ENCODE measurements around the gene PLEKHM2. TPM values are rescaled to one million over a fixed set of nuclear protein-coding genes. Genes with fewer than 3 reads are reported as not detected.

Gene PLEKHM2
- total RNA-seq, 1 donor from 2014 or later: 70.4 TPM

DNA sequence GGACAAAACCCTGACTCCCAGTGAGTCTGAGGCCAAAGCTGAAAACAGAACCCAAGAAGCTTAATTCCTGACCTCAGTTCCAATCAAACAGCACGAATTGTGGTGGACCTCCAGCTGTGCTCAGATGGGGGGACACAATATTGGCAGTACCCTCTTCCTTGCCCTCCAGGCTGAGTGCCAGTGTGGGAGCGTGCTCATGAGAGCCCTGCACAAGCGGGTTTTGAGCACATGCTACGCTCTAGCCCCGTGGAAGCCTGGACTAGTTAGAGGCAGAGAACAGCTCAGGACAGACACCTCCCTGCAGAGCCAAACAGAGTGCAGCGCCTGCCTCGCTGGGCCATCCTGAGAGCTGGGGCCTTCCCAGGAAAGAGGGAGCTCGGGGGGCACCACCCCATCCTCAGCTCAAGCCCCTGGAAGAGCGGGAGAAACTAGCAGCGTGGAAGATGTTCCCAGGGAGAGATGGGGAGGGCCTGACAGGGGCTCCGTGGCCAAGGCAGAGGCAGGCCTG is 49.2 kb downstream of the PLEKHM2 start:
- TF ChIP-seq, protein P1, sequence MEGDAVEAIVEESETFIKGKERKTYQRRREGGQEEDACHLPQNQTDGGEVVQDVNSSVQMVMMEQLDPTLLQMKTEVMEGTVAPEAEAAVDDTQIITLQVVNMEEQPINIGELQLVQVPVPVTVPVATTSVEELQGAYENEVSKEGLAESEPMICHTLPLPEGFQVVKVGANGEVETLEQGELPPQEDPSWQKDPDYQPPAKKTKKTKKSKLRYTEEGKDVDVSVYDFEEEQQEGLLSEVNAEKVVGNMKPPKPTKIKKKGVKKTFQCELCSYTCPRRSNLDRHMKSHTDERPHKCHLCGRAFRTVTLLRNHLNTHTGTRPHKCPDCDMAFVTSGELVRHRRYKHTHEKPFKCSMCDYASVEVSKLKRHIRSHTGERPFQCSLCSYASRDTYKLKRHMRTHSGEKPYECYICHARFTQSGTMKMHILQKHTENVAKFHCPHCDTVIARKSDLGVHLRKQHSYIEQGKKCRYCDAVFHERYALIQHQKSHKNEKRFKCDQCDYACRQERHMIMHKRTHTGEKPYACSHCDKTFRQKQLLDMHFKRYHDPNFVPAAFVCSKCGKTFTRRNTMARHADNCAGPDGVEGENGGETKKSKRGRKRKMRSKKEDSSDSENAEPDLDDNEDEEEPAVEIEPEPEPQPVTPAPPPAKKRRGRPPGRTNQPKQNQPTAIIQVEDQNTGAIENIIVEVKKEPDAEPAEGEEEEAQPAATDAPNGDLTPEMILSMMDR (IDR thresholded peaks at IDR 0.05; ENCODE audit: unreplicated experiment): no peak
- peaks cover 6% of the 10 kb centered on the region for H3K4me1 Mint-ChIP-seq (ENCODE audit: low read depth)
- H3K27ac Mint-ChIP-seq: no peak overlapping the region
- no peaks in the 10 kb centered on the region for H3K9me3 Mint-ChIP-seq (ENCODE audit: low read depth)
- H3K4me3 Mint-ChIP-seq (ENCODE audit: low read depth): no peak overlapping the region
- DNase-seq (ENCODE audit: low spot score, unreplicated experiment): no peak
- no peaks in the 10 kb centered on the region for H3K27me3 Mint-ChIP-seq
- peaks cover 6% of the 10 kb centered on the region for H3K36me3 Mint-ChIP-seq (ENCODE audit: insufficient read depth)

DNA sequence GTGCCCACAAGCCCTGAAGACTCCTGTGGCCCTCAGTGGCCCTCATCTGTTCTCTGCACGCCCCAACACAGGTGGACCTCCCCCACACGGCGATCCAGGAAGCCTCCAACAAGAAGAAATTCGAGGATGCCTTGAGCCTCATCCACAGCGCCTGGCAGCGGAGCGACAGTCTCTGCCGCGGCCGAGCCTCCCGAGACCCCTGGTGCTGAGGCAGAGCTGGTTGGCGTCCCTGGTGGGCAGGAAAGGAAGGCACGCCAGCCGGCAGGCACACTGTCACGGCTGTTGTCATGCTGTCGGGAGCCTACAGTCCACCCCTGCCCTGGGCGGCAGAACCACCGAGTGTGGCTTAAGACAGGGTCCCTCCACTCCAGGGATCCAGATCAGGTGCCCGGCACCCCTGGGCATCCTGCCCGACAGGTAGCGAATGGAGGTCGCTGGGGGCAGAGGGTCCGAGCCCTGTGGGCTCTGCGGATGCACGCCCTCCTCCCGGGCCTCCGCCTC is 49.7 kb downstream of the PLEKHM2 start:
- peaks cover 6% of the 10 kb centered on the region for H3K36me3 Mint-ChIP-seq (ENCODE audit: insufficient read depth)
- H3K4me3 Mint-ChIP-seq (ENCODE audit: low read depth): no peak overlapping the region
- no peak for DNase-seq (ENCODE audit: low spot score, unreplicated experiment)
- peaks cover 10% of the 10 kb centered on the region for H3K4me1 Mint-ChIP-seq (ENCODE audit: low read depth)
- no peaks in the 10 kb centered on the region for H3K27me3 Mint-ChIP-seq
- TF ChIP-seq, protein P1 (IDR thresholded peaks at IDR 0.05; ENCODE audit: unreplicated experiment): no peak
- no peak overlapping the region for H3K27ac Mint-ChIP-seq
- H3K9me3 Mint-ChIP-seq (ENCODE audit: low read depth): no peaks in the 10 kb centered on the region

DNA sequence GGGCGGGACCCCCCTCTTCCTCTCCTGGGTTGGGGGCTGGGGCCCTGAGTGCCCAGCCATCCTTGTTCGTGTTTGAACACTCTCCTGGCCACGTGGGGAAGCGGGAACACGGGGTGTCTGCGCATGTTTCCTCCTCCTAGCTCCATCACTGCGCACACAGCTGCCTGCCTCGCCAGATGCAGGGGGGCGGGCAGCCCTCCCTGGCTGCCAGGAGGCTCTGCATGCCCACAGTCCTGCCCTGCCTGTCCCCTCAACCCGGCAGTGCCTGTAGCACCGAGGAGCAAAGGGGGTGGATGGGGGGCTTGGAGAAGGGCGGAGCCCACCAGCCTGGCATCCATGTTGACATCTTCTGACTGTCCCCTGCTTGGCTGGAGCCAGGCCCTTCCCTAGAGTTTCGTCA is 50.2 kb downstream of the PLEKHM2 start:
- Mint-ChIP-seq H3K9me3 (ENCODE audit: low read depth) (no peaks in the 10 kb centered on the region), H3K27me3 (no peaks in the 10 kb centered on the region), H3K27ac (peak overlapping the region; percentile 82), H3K36me3 (ENCODE audit: insufficient read depth) (peaks cover 6% of the 10 kb centered on the region), H3K4me3 (ENCODE audit: low read depth) (no peak overlapping the region), H3K4me1 (ENCODE audit: low read depth) (peaks cover 11% of the 10 kb centered on the region)
- TF ChIP-seq, protein P1 (IDR thresholded peaks at IDR 0.05; ENCODE audit: unreplicated experiment): no peak
- no peak for DNase-seq (ENCODE audit: low spot score, unreplicated experiment)

DNA sequence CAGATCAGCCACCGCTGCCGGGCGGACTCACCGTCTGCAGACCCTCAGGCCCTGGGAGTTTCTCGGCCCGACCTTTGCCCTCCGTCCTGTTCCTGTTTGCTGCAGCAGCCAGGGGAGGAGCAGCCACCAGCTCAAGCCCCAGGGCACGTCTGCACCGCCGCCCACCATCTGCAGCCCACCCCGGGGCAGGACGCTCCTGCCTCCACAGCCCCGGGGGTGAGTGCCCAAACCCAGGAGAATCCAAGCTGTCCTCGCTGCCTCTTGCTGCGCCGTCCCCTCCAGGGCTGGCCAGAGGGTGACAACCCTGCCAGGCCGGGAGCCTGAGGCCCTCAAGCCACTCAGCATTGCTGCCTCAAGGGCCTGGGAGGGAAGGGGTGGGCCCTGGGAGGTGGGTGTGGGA is 50.8 kb downstream of the PLEKHM2 start:
- Mint-ChIP-seq H3K4me1 (ENCODE audit: low read depth) (peaks cover 11% of the 10 kb centered on the region), H3K27ac (no peak overlapping the region)

DNA sequence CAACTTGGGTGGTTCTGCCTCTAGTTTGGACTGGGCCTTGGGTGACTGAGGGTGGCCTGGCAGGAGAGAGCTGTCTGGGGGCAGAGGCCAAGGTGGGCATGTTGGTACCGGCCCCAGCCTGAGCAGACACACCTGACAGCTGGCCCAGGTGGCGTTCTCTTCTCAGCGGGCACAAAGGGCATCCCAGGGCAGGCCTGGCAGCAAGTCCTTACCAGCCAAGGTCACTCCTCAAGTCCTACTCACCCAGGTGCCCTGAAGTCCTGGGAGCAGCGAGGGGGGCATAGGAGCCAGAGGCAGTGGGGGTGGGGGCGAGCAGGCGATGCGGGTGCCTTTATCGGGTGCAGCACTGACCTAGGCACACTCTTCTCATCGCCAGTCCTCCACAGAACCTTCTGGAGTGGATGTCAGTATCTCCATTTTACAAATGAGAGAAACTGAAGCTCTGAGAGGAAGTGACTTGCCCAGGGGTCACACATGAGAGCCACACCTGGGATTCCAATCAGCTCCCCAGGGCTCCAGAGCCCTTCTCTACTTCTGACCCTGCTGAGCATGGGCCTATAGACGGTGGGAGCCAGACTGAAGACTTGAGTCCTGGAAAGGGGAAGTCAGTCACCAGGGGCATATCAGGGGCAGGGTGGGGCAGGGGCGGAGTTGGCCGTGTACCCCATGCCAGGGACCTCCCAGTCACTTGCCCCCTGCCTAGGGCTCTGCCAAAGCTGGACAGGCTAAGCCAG is 51.4 kb downstream of the PLEKHM2 start:
- Mint-ChIP-seq H3K4me1 (ENCODE audit: low read depth) (peaks cover 11% of the 10 kb centered on the region), H3K27ac (no peak overlapping the region), H3K27me3 (no peaks in the 10 kb centered on the region), H3K36me3 (ENCODE audit: insufficient read depth) (peaks cover 6% of the 10 kb centered on the region), H3K9me3 (ENCODE audit: low read depth) (no peaks in the 10 kb centered on the region), H3K4me3 (ENCODE audit: low read depth) (no peak overlapping the region)
- TF ChIP-seq, protein P1 (IDR thresholded peaks at IDR 0.05; ENCODE audit: unreplicated experiment): no peak
- DNase-seq (ENCODE audit: low spot score, unreplicated experiment): no peak

More for the DNA sequence above, 50.8 kb downstream of the PLEKHM2 start:
- Mint-ChIP-seq H3K36me3 (ENCODE audit: insufficient read depth) (peaks cover 6% of the 10 kb centered on the region), H3K4me3 (ENCODE audit: low read depth) (no peak overlapping the region), H3K9me3 (ENCODE audit: low read depth) (no peaks in the 10 kb centered on the region), H3K27me3 (no peaks in the 10 kb centered on the region)
- no peak for DNase-seq (ENCODE audit: low spot score, unreplicated experiment)
- TF ChIP-seq, protein P1 (IDR thresholded peaks at IDR 0.05; ENCODE audit: unreplicated experiment): no peak

Measured in progenitor cell of endocrine pancreas (in vitro differentiated cells).